Common myeloid progenitor, CD34-positive (primary cell): ENCODE results near the gene TSPAN1.

Experiments used
- CTCF ChIA-PET: fragments of 350-600 bp; sonication (Branson Sonifier 250); formaldehyde crosslinking; loops from one replicate; lab custom pipeline; 2021; ENCODE audit warnings: antibody characterized with exemption; lab: Charles Lee
- POLR2A ChIA-PET: fragments of 350-600 bp; sonication (Branson Sonifier 250); formaldehyde crosslinking; loops from one replicate; lab custom pipeline; 2021; ENCODE audit warnings: antibody characterized with exemption; lab: Charles Lee
- DNase-seq, 3 donors: peaks; one replicate each; pipeline versions ENCODE4 v3.0.0 to v3.0.0-alpha.2; 2013
- H3K27ac ChIP-seq, 2 experiments: 1 replicate in 1 of 2; 2 replicates in 1 of 2; pipeline ENCODE4 v1.7.0; 2013; ENCODE audit warnings: inconsistent platforms in 2 of 2, low read length in 2 of 2, mild to moderate bottlenecking in 2 of 2, low read depth in 1 of 2, moderate library complexity in 1 of 2; ENCODE audit not compliant: severe bottlenecking in 2 of 2, insufficient read depth in 1 of 2, poor library complexity in 1 of 2
- H3K27me3 ChIP-seq, 5 experiments: replicated peaks in 2 of 5; 1 replicate in 3 of 5; 2 replicates in 2 of 5; pipeline versions ENCODE4 v1.6.1 to v1.7.0; 2013; ENCODE audit warnings: low read length in 4 of 5, mild to moderate bottlenecking in 2 of 5, moderate library complexity in 2 of 5, inconsistent platforms in 1 of 5; ENCODE audit not compliant: insufficient read depth in 5 of 5, control insufficient read depth in 4 of 5
- H3K36me3 ChIP-seq, 4 experiments: 1 replicate in 2 of 4; 2 replicates in 2 of 4; pipeline versions ENCODE4 v1.6.1 to v1.7.0; 2013; ENCODE audit warnings: low read length in 3 of 4, control low read depth in 1 of 4, mild to moderate bottlenecking in 1 of 4; ENCODE audit not compliant: control insufficient read depth in 4 of 4, insufficient read depth in 4 of 4
- H3K4me1 ChIP-seq, 4 experiments: 1 replicate in 3 of 4; 2 replicates in 1 of 4; pipeline versions ENCODE4 v1.6.1 to v1.7.1; 2013; ENCODE audit warnings: low read length in 3 of 4, mild to moderate bottlenecking in 3 of 4, control low read depth in 1 of 4, inconsistent platforms in 1 of 4, moderate library complexity in 1 of 4; ENCODE audit not compliant: control insufficient read depth in 4 of 4, insufficient read depth in 4 of 4; ENCODE audit errors: control extremely low read depth in 1 of 4
- H3K4me3 ChIP-seq, 7 experiments: 1 replicate in 4 of 7; 2 replicates in 3 of 7; pipeline versions ENCODE4 v1.5.1 to v1.7.0; 2013; ENCODE audit warnings: mild to moderate bottlenecking in 7 of 7, low read length in 6 of 7, moderate library complexity in 6 of 7, inconsistent platforms in 2 of 7, low read depth in 2 of 7, control low read depth in 1 of 7; ENCODE audit not compliant: insufficient read depth in 4 of 7, control insufficient read depth in 1 of 7; ENCODE audit errors: extremely low read depth in 1 of 7
- H3K9me3 ChIP-seq, 5 experiments: 1 replicate in 4 of 5; 2 replicates in 1 of 5; pipeline versions ENCODE4 v1.6.1 to v1.7.1; 2013; ENCODE audit warnings: low read length in 4 of 5, mild to moderate bottlenecking in 2 of 5, inconsistent platforms in 1 of 5, low read depth in 1 of 5, moderate library complexity in 1 of 5; ENCODE audit not compliant: control insufficient read depth in 4 of 5, insufficient read depth in 2 of 5; ENCODE audit errors: control extremely low read depth in 1 of 5
- WGBS: methylation state at CpG from one replicate; pipeline ENCODE4 v1.1.5; 2013; ENCODE audit not compliant: insufficient coverage; 5-methylcytosine and 5-hydroxymethylcytosine counted together

Gene TSPAN1

DNA sequence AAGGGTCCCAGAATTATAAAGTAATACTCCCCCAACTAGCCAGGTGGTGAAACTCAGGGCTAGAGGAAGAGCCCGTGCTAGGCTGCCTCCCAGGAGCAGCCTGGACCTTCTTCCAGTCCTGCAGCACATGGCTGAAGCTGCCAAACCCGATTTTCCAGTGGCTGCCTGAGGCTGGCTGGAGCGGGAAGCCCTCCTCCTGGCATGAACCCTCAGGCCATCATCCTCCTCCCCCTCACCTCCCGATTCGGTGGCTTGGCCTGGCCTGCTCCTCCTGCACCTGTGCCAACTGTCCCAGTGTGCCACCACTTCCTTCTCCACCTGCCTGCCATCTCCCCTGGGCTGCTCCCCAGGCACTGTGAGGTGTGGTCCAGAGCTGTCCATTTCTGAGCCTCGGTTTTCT is 3.0 kb upstream of the TSPAN1 start:
- Histone ChIP-seq H3K27me3 (peaks cover 0 to 11% (median 0%) of the 10 kb centered on the region in 5 experiments), H3K27ac (no peak overlapping the region), H3K4me3 (no peak overlapping the region), H3K36me3 (no peaks in the 10 kb centered on the region), H3K4me1 (peaks cover 0 to 7% (median 5%) of the 10 kb centered on the region in 4 experiments), H3K9me3 (no peaks in the 10 kb centered on the region)
- WGBS: 100% methylated on average over 5 of the region's 6 CpGs
- ChIA-PET CTCF (interaction anchor here (1.0 kb wide), 1 partner anchor 135 kb away, joined by 6 read pairs; no protein-coding TSS in a partner anchor), POLR2A (no interaction called here)
- no peak for DNase-seq

DNA sequence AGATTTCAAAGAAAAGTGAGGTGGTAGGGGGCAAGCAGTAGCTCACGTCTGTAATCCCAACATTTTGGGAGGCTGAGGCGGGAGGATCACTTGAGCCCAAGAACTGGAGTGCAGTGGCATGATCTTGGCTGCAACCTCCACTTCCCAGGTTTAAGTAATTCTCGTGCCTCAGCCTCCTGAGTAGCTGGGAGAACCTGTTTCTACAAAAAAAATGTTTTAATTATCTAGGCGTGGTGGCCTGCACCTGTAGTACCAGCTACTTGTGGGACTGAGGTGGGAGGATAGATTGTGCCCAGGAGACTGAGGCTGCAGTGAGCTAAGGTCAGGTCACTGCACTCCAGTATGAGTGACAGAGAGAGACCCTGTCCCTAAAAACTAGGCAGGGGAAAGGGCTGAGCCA is 2.6 kb upstream of the TSPAN1 start:
- peaks cover 0 to 2% (median 2%) of the 10 kb centered on the region in 4 experiments for H3K4me1 ChIP-seq
- 100% methylated on average over 3 of the region's 4 CpGs for WGBS
- peaks cover 0 to 10% (median 0%) of the 10 kb centered on the region in 5 experiments for H3K27me3 ChIP-seq
- CTCF ChIA-PET: interaction anchor here (1.0 kb wide), 1 partner anchor 136 kb away, joined by 6 read pairs; no protein-coding TSS in a partner anchor
- H3K36me3 ChIP-seq: no peaks in the 10 kb centered on the region
- POLR2A ChIA-PET: no interaction called here
- H3K27ac ChIP-seq: no peak overlapping the region
- no peak for DNase-seq
- H3K4me3 ChIP-seq: no peak overlapping the region
- H3K9me3 ChIP-seq: no peaks in the 10 kb centered on the region

DNA sequence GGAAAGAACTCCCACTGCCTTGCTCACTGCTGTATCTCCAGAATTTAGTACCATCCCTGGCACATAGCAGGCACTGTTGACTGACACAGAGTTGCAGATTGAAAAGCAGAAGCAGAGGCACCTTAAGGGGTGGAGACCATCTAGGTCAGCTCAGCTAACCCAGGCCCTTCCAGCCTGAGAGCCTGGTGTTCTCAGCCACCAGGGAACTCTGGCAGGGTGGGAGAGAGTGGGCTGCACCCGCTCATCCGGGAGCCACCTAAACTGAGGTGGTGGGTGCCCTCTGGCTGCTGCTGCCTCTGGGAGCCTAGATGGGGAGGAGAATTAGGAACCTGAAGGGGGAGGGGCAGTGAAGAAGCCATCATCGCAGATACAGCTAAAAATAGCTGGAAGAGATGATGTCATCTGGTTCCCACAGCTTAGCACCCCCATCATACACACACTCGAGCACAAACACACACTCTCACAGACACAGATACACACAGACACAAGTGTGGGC is 1.5 kb upstream of the TSPAN1 start:
- no CpG with 5 or more reads among the region's 4 CpGs for WGBS
- peaks cover 0 to 6% (median 0%) of the 10 kb centered on the region in 5 experiments for H3K27me3 ChIP-seq
- no peaks in the 10 kb centered on the region for H3K9me3 ChIP-seq
- H3K36me3 ChIP-seq: no peaks in the 10 kb centered on the region
- POLR2A ChIA-PET: interaction anchor here (0.6 kb wide), 1 partner anchor 71 kb away, joined by 11 read pairs; no protein-coding TSS in a partner anchor
- CTCF ChIA-PET: interaction anchor here (0.5 to 1.9 kb wide), 5 partner anchors 9 to 598 kb away, joined by 3 to 6 read pairs (median 3); no protein-coding TSS in a partner anchor
- no peaks in the 10 kb centered on the region for H3K4me1 ChIP-seq
- no peak overlapping the region for H3K27ac ChIP-seq
- H3K4me3 ChIP-seq: no peak overlapping the region
- peak in 2 of 3 donors; percentile 15 to 24 for DNase-seq

DNA sequence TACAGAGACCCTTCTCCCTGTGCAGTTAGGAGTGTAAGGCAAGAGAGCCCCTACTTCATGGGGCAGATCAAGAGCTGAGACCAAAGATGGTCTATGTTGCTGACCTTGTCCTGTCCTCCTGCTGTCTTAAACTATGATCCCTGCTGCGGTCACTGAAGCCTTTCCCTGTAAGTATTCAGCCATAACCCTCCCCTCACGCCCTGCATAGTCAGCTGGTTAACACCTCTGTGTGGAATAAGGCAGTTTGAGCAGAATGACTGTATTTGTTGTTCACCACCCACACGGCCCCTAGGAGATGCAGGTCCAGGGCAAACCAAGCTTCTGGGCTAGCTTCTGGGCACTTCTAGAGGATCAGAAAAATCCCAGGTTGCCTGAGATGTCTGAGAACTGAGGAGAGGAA is 356 bp downstream of the TSPAN1 start:
- ChIA-PET POLR2A (no interaction called here), CTCF (interaction anchor here (0.5 to 11.4 kb wide), 4 partner anchors 30 to 402 kb away, joined by 3 to 167 read pairs (median 4); no protein-coding TSS in a partner anchor)
- 94% methylated on average over 2 of the region's 3 CpGs for WGBS
- no peaks in the 10 kb centered on the region for H3K9me3 ChIP-seq
- no peaks in the 10 kb centered on the region for H3K36me3 ChIP-seq
- H3K4me3 ChIP-seq: no peak overlapping the region
- no peaks in the 10 kb centered on the region for H3K27me3 ChIP-seq
- H3K27ac ChIP-seq: no peak overlapping the region
- peaks cover 0 to 3% (median 0%) of the 10 kb centered on the region in 4 experiments for H3K4me1 ChIP-seq
- DNase-seq: no peak

DNA sequence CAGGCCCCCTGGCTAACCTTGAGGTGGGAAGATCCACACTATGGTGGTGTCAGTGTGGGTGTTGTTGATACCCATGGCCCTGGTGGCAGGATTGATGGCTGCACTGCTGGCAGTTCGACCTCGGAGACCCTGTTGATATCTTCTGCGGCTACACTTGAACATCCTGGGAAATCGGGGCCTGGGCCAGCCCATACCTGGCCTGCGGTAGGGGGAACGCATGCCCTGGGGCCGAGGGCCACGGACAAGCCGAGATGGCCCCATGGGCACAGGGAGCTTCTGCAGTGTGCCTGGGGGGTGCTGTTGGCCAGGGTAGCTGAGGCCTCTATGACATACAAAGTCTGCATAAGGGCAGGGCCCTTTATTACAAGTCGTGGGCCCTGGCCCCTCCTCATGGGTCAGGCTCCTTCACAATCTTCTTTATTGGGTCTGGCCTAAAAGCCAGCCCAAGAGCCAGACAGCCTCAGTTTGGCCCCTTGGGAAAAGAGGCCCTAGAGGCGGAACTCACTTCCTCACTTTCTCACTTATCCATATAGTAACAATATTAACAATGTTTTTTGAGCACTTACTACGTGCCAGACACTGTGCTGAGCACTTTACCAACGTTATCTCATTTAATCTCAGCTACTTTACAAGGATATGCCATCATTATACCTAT is 1.5 kb downstream of the TSPAN1 start, which contains the start of gene P3R3URF:
TSS of gene P3R3URF (minus strand) at position 278 of the 655 bp plus-strand sequence. CDS start at position 261, 17 bp downstream.
- 97% methylated on average over 13 of the region's 13 CpGs for WGBS
- POLR2A ChIA-PET: interaction anchor here (0.7 kb wide), 1 partner anchor 1350 kb away, joined by 3 read pairs; no protein-coding TSS in a partner anchor
- H3K4me3 ChIP-seq: no peak within 1 kb of the TSS
- CTCF ChIA-PET: interaction anchor here (11.4 kb wide), 1 partner anchor 140 kb away, joined by 167 read pairs; no protein-coding TSS in a partner anchor
- H3K27ac ChIP-seq: no peak within 1 kb of the TSS
- no peaks in the 10 kb centered on the region for H3K9me3 ChIP-seq
- DNase-seq: no peak
- no peaks in the 10 kb centered on the region for H3K27me3 ChIP-seq
- H3K36me3 ChIP-seq: no peaks in the 10 kb centered on the region
- H3K4me1 ChIP-seq: peaks cover 0 to 3% (median 0%) of the 10 kb centered on the region in 4 experiments

DNA sequence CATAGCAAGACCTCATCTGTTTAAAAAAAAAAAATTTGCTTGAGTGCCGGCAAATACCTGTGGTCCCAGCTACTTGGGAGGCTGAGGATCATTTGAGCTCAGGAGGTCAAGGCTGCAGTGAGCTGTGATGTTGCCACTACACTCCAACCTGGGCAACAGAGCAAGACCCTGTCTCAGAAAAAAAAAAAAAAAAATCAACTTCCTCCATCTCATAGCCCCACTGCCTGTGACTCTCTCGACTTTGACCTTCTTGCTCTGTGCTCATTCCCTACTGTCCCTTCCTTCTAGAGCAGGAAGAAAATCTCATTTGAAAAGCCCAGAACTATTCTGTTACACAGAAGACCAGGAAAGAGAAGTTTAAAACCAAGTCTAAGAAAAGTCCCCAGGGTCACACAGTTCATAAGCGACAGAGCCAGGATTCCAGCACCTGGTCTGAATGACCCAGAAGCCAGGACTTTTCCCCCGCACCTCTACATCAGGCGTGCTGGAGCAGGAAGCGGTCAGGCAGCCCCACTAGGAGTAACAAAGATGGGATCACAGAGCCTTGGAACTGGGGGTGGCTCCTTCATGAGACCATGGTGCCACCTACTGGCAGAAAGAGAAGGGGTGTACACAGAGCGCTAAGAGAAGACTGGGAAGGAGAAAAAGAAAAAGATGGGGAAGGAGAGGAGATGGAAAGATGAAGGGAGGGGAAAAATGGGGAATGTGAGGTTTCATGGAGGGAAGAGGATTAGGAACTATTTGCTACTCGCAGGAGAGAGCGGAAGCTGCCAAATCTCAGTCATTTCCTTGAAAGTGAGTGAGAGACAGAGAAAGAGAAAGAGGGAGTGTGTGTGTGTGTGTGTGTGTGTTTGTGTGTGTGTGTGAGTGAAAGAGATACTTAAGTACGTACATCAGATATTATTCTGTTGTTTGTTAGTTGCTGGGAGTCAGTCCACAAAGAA is 4.5 kb downstream of the TSPAN1 start:
- Histone ChIP-seq H3K4me1 (peaks cover 0 to 14% (median 7%) of the 10 kb centered on the region in 4 experiments), H3K36me3 (no peaks in the 10 kb centered on the region), H3K27ac (no peak overlapping the region), H3K27me3 (no peaks in the 10 kb centered on the region), H3K9me3 (no peaks in the 10 kb centered on the region), H3K4me3 (peak overlapping the region in 3 of 7 experiments; percentile 22 to 62 (median 50))
- DNase-seq: peak; percentile 65 to 72 (median 67)
- ChIA-PET CTCF (interaction anchor here (0.7 to 11.4 kb wide), 8 partner anchors 14 to 155 kb away, joined by 3 to 167 read pairs (median 3); no protein-coding TSS in a partner anchor), POLR2A (interaction anchor here (0.6 kb wide), 1 partner anchor 154 kb away, joined by 3 read pairs; no protein-coding TSS in a partner anchor)
- WGBS: 22% methylated on average over 7 of the region's 10 CpGs
